GM21423 (cell line): ENCODE measurements around the gene ZCCHC14.

ENCODE experiments used
- ATAC-seq: cut with Tn5 transposase; IDR thresholded peaks from one replicate; pipeline ENCODE4 v1.9.1; 2021; ENCODE audit warnings: mild to moderate bottlenecking, moderate library complexity; ENCODE audit not compliant: unreplicated experiment

Gene ZCCHC14

DNA sequence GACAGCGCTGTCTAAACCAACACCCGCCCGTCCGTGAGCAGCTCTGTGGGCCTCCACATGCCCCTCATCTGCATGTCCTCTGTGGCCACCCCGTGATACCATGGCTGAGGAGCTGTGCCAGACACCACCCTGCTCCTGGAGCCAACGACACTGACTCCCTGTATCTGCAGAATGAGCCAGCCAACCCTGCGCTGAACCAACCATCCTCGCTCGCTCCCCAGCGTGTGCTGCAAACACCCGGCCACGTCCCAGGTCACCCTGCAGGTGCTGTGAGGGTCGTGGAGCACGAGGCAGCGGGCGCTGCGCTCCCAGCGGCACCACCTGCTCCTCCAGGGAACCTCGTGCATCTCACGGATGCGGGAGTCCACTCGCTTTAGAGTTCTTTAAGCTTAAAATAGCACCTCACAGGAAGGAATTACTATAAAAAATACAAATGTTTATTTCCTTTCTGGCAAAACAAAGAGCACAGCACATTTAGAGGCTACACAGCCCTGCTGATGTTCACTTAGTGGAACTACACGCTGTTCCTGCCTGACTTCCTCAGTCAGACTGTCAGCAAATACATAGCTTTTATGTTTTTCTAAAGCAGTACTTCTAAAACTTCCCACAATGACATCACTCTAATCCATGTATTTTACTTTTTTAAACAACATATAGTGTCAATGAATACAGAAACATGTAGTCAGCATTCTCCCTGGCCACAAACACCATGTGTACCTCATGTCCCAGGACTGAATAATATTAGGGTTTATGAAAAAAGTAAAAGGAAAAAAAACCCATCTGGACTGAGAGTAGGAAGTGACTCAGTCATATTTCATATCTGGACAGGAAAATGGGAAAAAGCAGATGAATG, 57.2 kb downstream of the ZCCHC14 start:
- no peak for ATAC-seq

DNA sequence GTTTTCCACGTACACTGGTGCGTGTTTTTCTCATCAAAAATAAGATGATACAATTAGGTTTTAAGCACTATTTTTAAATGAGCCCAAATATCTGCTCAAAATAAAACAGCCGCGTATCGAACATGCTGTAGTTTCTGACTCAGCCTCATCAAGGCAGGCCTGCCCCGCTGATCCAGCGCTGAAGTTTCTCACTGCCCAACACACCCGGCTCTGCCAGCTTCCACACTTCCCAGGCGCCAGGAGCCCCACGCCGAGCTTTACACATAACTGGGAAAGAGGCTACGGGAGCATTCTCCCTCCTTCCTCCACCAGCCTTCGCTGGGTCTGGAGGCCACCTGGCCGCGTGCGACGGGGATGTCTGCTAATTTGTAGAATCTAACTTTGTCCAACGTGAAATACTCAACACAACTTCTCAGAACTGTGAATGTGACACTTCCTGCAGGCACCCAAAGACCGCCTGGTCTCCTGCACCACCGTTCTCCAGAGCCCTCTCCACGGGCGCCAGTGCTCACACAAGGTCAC, 58.6 kb downstream of the ZCCHC14 start:
- ATAC-seq = no peak

DNA sequence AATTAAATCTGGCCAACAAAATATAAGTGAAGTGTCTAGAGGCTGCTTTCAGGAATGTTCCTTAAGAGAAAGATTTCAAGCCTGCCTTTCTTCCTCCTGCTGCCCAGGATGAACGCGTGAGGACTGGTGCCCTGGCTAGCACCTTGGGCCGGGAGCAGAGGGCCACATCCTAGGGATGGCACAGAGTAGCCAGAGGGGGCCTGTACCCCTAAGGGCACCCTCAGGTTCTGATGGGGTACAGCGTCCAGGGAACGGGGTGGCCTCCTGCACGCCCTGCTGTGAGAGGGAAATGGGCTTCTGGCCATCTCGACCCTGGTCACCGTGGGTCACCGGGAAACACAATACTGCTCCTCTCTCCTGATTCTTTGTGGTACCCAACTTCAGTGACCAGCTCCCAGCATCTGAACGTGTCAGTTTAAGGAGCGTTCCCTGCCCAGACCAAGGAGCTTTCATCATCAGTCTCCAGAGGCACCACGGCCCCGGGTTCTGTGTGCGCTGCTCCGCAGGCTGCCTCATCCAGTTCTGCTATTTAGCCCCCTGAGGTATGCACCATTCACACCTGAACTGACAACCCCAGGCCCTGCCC, 60.4 kb downstream of the ZCCHC14 start:
- no peak for ATAC-seq

DNA sequence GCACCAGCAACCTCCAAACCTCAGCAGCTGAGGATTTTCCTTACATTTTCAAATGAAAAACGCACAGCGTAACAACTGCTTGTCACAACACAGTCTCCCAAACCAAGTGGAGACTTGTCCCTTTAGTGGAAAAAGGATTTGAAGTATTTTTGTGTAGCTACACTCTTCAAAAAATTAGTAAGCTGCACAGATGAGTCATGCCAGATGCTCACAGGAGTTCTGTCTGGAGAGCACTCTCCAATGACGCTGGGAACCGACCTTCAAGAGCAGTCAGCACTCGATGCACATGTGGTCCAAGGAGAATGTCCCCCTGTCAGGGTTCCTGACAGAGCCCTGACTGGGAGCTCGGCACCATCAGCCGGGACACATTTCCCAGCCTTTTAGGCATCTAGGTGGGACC, 60.9 kb downstream of the ZCCHC14 start:
- ATAC-seq = no peak

DNA sequence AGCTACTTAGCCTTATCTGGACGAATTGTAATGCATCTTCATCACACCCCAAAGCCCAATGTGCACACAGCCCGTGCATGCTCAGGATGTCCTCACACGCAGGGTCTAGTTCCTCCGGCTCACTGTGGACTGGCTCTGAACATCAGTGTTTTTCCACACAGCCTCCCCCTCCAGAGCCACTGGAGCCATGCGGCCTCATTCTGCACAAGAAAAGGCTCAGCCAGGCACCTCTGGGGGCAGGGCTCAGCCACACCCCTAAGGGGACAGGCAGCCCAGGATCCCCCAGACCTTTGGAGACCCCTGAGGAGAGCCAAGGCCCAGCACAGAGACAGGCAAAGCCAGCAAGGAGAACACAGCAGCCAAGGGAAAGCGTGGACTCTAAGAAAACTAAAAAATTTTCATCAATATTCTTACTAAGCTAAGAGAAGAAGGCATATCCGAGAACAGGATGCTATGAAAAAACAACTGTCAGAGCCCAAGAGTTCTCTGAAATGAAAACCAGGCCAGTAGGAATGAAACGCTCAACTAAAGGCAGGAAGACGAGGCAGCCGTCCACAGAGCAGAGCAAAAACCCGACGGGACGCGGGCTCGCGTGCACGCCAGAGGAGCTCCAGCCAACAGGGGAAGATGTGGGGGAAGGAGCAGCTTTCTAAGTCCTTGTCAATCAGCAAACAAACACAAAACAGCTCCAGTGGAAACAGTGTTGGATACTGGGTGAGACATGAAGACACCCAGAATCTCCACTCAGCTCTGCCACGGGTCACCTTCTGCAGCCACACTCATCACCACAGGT, 66.2 kb downstream of the ZCCHC14 start:
- no peak for ATAC-seq

DNA sequence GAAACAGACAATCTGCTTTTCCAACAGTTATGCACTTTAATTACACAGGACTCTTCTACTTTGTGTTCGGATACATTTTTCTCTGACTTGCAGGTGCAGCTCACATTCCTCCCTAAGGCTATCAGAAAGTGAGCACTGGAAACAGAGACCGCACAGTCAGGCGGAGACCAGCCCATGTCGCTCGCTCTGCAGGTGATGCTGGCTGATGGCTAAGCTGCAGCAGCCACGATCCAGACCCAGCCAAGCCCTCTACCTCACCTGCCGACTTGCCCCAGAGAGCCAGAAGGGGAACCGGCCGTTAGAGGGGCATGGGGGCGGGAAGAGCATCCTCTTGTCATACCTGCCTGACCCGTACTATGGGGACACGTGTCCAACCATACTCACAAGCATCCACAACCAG, 66.9 kb downstream of the ZCCHC14 start:
- ATAC-seq = no peak

DNA sequence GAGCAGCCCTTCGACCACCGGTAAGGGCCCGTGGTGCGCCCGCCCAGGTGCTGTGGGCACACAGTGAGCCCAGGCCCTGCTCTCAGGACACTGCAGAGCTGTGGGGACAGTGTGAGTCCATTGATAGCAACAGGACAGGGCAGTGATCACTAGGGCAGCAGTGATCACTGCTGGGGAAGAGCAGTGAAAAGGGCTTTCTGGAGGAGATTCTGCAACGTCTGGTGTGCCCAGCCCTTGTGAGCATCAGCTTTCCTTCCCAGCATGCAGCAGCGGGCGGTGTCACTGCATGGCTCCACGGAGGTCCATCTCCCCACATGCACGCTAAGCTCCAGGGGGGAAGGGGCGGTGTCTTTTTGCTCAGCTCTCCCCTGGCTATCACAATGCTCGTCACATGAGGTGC, 68.6 kb downstream of the ZCCHC14 start:
- ATAC-seq = no peak

DNA sequence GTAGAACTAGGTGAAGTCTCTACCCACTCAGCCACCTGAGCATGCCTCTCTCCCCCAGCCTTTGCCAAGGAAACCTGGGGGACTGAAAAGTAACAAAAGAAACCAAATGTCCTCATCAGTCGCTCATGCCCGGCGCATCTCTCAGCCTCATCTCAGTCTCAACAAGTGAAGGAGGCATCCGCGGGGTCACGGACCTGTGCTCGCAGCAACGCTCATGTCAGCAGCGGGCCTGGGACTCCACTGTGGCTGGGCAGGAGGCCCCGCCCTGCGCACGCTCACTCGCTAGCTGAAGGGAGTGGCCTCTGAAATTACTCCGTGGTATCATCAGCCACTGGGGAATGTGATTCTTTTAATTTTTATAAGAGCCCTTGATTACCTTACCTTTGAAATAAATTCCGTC, 69.4 kb downstream of the ZCCHC14 start:
- no peak for ATAC-seq

DNA sequence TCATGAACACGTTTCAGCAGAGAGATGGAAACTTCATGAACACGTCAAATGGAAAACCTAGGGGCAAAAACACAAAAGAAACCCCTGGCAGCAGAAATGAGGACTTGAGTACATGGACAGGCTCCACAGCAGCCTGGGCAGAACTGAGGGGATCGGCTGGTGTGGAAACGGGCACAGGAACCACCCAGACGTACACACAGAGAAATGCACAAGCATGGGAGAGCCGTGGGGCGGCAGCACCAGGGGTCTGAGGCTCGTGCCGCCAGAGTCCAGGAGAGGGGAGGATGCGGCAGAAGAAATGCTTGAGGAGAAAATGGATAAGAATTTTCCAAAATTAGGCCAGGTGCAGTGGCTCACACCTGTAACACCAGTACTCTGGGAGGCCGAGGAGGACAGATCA, 70.7 kb downstream of the ZCCHC14 start:
- no peak for ATAC-seq

DNA sequence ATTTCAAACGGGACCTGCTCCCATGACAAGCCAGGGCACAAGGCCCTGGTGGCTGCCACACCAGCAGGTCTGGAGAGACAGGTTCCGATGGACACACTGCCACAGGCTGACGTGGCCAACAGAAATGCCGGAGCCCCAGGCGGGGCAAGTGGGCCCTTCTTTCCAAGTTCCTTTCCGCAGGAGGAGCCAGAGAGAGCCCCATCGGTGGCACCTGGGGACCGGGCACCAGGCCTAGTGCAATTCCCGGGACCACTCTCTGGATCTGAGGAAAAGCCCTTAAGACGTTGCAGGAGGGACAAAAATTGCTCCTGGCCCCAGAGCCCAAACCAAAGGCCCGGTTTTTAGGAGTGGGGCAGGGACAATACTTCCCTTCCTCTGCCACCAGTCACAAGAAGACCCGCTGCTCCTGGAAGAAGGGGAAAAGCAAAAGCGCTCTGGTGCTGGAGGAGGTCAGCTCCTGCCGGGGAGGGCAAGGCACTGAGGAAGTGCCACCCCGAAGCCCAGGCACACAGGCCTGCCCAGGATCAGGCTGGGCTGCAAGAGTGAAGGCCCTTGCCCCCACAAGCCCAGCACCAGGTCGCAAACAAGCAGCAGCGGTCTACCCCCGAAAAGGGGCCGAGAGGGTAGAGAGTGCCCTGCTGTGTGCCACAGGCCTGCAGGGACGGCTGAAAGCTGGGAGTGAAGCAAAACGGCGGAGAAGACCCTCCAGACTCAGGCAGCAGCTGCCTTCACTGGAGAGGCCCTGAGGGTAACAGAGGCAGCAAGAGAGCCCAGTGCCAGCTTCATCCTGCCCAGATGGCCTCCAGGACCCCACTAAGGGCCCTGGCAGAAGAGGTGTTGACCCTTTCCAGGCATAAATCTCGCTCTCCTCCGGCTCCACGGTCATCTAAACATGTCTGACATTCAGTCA, 71.6 kb downstream of the ZCCHC14 start:
- no peak for ATAC-seq

DNA sequence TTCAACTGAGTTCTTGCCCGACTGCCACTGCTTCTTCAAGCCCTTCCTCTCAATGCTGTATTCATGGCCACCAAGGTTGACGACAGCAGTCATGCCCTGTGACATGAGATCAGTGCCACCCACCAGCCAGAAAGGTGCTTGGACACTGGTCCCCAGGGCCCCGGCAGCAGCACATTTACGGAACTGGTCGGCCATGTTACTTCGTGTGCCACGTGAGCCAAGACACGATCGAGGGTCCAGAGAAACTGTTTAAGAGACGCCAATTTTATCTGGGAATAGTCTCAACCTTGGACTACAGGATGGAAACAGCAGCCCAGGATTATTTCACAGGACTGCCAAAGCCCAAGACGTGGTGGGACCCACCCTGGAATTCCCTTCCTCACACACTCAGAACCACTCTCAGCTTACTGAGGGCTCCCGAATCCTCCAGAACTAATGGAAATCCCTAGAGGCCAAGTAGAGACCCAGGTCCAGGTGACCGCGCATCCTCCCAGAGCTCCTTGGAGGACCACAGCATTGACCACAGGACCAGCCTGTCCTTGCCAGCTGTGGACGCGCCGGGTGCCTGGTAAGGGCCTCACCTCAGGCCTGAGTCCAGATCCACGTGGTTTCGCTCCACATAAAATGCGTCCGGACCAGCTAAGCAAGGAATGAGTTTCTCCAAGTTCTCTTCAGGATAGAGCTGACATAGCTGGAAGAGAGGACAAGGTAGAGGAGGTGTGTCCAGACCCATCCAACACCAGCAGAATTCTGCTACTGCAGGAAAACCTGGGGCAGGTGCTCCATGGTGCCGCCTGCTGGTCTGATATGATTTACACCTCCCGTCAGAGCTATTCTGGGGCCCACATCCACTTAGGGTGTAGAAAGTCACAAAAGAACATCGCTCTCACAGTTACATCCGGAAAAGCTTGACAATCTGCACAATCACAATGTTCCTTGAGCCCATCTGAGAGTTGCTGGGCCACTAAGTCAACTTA, 72.5 kb downstream of the ZCCHC14 start:
- no peak for ATAC-seq

DNA sequence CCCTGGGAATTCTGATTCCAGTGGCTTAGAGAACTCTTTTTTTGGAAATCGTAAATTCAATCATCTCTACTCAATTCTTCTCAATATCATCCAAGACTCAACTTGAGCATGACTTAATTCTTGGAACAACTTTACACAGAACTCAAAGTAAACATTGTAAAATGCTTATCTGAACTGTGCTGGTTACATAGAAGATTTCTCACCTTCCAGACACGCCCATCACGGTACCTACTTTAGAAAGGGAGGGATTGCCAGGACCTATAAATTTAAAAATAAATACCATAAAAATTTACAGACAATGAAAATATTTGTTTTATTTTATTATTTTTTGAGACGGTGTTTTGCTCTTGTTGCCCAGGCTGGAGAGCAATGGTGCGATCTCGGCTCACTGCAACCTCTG, 74.2 kb downstream of the ZCCHC14 start:
- ATAC-seq = no peak

DNA sequence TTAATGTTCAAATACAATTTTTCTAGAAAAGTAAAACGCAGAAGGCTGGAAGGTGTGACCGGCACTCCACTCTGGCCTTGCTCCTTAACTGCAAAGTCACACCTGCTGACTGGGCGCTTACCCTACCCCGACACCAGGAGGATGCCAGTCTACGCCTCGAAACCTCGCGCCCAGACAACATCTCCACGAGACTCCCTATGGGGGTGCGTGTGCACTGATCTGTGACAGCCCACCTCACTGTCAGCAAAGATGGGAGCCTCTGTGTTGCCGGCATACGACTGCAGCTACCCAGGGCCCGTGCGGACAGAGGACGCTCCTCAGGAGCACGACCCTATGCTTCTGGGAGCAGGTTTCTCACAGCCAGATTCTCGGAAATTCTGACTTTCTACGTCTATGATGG, 74.6 kb downstream of the ZCCHC14 start:
- ATAC-seq = no peak

DNA sequence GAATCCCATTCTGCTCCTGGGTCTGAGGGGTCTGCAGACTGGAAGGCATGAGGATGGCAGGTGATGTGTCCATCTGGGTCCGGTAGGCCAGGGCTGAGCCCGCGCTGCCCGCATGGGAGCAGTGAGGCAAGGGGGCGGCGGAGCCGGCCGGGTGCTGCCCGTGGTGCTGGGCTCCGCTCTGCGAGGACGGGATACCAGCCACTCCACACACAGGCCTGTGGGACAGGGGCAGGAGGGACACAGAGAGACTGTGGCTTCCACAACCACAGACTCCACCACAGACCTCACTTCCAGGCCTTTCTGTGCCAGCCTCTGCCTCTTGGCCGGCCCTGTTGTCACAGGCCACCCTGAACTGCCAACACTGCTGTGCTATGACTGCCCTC, 75.3 kb downstream of the ZCCHC14 start:
- no peak for ATAC-seq

DNA sequence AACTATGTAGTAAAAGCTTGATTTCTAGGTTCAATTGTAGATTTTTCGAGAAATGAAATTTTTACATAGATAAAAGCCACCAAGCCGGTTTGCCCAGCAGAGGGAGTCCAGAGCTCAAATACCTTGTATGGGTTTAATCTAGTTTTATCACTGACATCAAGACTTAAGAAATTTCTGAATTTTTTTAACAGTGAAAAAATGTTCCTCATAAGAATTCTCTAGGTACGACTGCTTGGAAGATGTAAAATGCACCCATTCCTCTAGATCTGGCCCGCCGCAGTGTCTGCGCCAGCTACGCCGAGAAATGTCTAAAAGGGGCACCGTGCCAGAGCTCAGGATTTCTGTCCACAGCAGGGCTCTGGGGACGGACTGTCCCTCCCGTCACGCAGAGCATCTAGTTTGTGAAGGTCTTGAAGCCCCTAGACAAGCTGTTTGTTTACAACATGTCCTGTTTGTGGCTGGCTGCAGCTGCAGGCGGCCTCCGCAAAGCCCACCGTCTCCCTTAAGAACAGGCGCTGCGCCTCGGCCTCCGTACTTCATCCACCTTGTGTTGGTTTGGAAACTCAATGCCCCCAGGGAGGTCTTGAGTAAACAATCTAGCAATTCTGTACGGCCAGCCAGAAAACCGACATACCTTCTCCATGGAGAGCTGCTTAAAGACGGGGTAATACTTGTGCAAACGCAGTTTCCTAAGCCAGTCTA, 75.8 kb downstream of the ZCCHC14 start:
- no peak for ATAC-seq

DNA sequence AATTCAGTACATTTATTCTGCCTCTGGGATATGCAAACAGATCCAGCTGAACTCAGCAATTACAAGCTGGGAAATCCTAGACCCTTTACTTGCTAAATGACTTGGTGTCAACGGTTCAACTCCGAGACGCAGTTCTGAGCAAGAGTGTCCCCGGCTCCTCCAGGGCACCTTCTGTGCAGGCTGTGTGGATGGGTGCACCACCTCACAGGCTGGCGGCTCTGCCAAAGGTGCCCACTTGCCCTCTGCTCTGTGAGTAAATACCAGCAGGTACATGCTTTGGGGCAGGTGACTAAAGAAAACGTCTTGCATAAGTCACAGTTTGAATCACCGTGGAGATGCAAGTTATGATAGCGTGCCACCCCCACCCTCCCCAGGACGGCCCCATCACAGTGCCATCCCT, 77.4 kb downstream of the ZCCHC14 start:
- ATAC-seq = no peak

DNA sequence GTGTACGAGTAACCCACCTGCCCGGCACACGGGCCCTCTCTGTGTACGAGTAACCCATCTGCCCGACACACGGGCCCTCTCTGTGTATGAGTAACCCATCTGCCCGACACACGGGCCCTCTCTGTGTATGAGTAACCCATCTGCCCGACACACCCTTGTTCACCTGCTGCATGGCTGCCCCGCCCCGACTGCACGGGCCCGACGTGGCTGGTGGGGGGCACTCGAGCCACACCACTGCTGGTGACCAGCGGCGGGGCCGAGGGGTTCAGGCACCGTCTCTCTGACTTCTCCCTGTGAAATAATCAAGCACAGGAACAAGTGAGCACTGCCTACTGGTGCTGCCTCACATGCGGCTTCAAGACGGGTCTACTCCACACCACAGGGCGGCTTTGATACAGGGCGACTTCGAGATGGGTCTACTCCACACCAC, 78.6 kb downstream of the ZCCHC14 start:
- ATAC-seq = no peak

DNA sequence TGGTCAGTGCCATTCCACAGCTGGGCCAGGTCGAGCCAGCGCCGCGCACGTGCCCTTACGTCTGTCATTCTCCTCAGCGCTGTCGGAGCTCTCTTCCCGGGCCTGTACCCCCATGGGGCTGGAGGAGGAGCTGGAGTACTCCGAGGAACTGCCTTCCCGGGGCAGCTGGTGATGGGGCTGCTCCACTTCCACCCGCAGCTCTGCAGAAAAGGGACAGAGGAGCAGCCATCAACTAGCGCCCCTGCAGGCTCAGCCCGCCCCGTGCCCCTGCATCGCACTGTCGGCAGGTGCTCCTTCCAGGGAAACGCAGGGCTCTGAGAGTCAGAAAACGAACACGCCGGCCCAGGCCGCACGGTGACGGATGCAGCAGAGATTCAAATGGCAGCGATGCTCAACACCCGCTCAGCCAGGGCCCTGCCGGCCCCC, 79.8 kb downstream of the ZCCHC14 start:
- no peak for ATAC-seq
